Keratinocyte (primary cell): ENCODE results near the gene HPSE2. TPM values are rescaled to one million over a fixed set of nuclear protein-coding genes. Genes with fewer than 3 reads are reported as not detected.

ENCODE experiments used
- DNase-seq: peaks from one replicate; pipeline ENCODE4 v3.0.0-alpha.2; 2011; ENCODE audit warnings: low read depth, missing footprints, low spot score
- FAIRE-seq: peaks from 2 replicates; lab custom pipeline; 2011; peaks lifted over from hg19 to GRCh38; lab: Jason Lieb, UNC
- H2AFZ ChIP-seq: 2 replicates; pipeline ENCODE4 v1.6.0; 2012; ENCODE audit warnings: low read length, control low read depth, inconsistent platforms; ENCODE audit not compliant: control insufficient read depth
- H3K27ac ChIP-seq: 2 replicates; pipeline ENCODE4 v1.5.1; 2011; ENCODE audit warnings: low read length; ENCODE audit not compliant: control insufficient read depth, insufficient read depth
- H3K27me3 ChIP-seq: 3 replicates; pipeline ENCODE4 v1.6.0; 2011; ENCODE audit warnings: low read length; ENCODE audit not compliant: control insufficient read depth, insufficient read depth; ENCODE audit errors: extremely low read depth
- H3K36me3 ChIP-seq, 2 experiments: 2 replicates in 1 of 2; 3 replicates in 1 of 2; pipeline ENCODE4 v1.5.1; 2011; ENCODE audit warnings: low read length in 2 of 2, mild to moderate bottlenecking in 1 of 2; ENCODE audit not compliant: control insufficient read depth in 2 of 2, insufficient read depth in 2 of 2; ENCODE audit errors: extremely low read depth in 1 of 2
- H3K4me1 ChIP-seq: 3 replicates; pipeline ENCODE4 v1.5.1; 2011; ENCODE audit warnings: low read length; ENCODE audit not compliant: control insufficient read depth, insufficient read depth; ENCODE audit errors: extremely low read depth
- H3K4me2 ChIP-seq: 3 replicates; pipeline ENCODE4 v1.6.0; 2011; ENCODE audit warnings: low read depth, low read length; ENCODE audit not compliant: control insufficient read depth, insufficient read depth; ENCODE audit errors: extremely low read depth
- H3K4me3 ChIP-seq, 3 experiments: fragments of 200-600 bp in 1 of 3; sonication (generic) in 1 of 3; 2 replicates in 2 of 3; 3 replicates in 1 of 3; pipeline ENCODE4 v1.5.1; 2011 to 2016; ENCODE audit warnings: low read length in 3 of 3, mild to moderate bottlenecking in 3 of 3, control low read depth in 2 of 3, inconsistent platforms in 1 of 3, low read depth in 1 of 3, mixed read lengths in 1 of 3, mixed run types in 1 of 3, moderate library complexity in 1 of 3; ENCODE audit not compliant: control insufficient read depth in 2 of 3, insufficient read depth in 2 of 3; ENCODE audit errors: extremely low read depth in 1 of 3
- H3K79me2 ChIP-seq: 2 replicates; pipeline ENCODE4 v1.6.0; 2012; ENCODE audit warnings: low read length; ENCODE audit not compliant: control insufficient read depth, insufficient read depth
- H3K9ac ChIP-seq: 3 replicates; pipeline ENCODE4 v1.6.0; 2011; ENCODE audit warnings: low read length; ENCODE audit not compliant: control insufficient read depth, insufficient read depth; ENCODE audit errors: extremely low read depth
- H3K9me1 ChIP-seq: 3 replicates; pipeline ENCODE4 v1.6.0; 2011; ENCODE audit warnings: low read length; ENCODE audit not compliant: control insufficient read depth, insufficient read depth; ENCODE audit errors: extremely low read depth
- H3K9me3 ChIP-seq: 2 replicates; pipeline ENCODE4 v1.5.1; 2012; ENCODE audit warnings: low read depth, low read length; ENCODE audit not compliant: control insufficient read depth
- H4K20me1 ChIP-seq: 3 replicates; pipeline ENCODE4 v1.6.0; 2011; ENCODE audit warnings: low read length; ENCODE audit not compliant: control insufficient read depth, insufficient read depth; ENCODE audit errors: extremely low read depth
- CTCF ChIP-seq, 3 experiments: IDR thresholded peaks in 1 of 3; conservative IDR thresholded peaks in 1 of 3; optimal IDR thresholded peaks in 1 of 3; 2 replicates in 2 of 3; 3 replicates in 1 of 3; pipeline versions ENCODE3 to v1.5.1; 2011; ENCODE audit warnings: low read length in 3 of 3, mild to moderate bottlenecking in 3 of 3, moderate library complexity in 2 of 3, control low read depth in 1 of 3, inconsistent platforms in 1 of 3; ENCODE audit not compliant: insufficient read depth in 2 of 3; ENCODE audit errors: extremely low read depth in 1 of 3
- EZH2 ChIP-seq: IDR thresholded peaks from one replicate; pipeline ENCODE4 v1.6.1; 2012; ENCODE audit warnings: inconsistent platforms, mild to moderate bottlenecking, low read length, moderate library complexity
- dilution Hi-C: fragments of 300-500 bp; cut with MboI; formaldehyde crosslinking; loops from one replicate; pipeline ENCODE4 v1.7.0; 2020; ENCODE audit warnings: low sequenced_read_pairs; ENCODE audit not compliant: extremely low pct_ligation_motif_present
- polyA plus RNA-seq, 5 experiments: library from polyadenylated mRNA; depleted of rRNA in 3 of 5; stranded (reverse) in 3 of 5; stranded (forward) in 1 of 5; unstranded in 1 of 5; fragments of >200 nt; gene quantifications; 1 replicate in 1 of 5; 2 replicates in 3 of 5; 3 replicates in 1 of 5; pipeline versions ENCODE4 v1.2.1 to v1.2.3, GENCODE V29; 2011 to 2012; ENCODE audit warnings: missing spikeins in 2 of 5, low read depth in 1 of 5, low replicate concordance in 1 of 5

The HPSE2 gene
- polyA plus RNA-seq, 1 donor (not counting 4 experiments of a cell fraction or from before 2014, with no cell fraction given) = 0.01 TPM

- Histone ChIP-seq H4K20me1 (no peaks in the 10 kb centered on the region), H2AFZ (no peak overlapping the region), H3K79me2 (no peaks in the 10 kb centered on the region), H3K27me3 (no peaks in the 10 kb centered on the region), H3K9ac (no peak overlapping the region), H3K4me3 (no peak overlapping the region), H3K27ac (no peak overlapping the region), H3K4me2 (no peak overlapping the region), H3K9me3 (no peaks in the 10 kb centered on the region), H3K9me1 (no peaks in the 10 kb centered on the region), H3K4me1 (no peaks in the 10 kb centered on the region), H3K36me3 (no peaks in the 10 kb centered on the region)
- dilution Hi-C loops = no loop called here
- no peak for DNase-seq
- no peak for FAIRE-seq
- TF ChIP-seq CTCF (optimal IDR thresholded peaks at IDR 0.05 in 1 of 3, IDR thresholded peaks at IDR 0.05 in 1 of 3, conservative IDR thresholded peaks at IDR 0.05 in 1 of 3; ENCODE audit: extremely low read depth in 1 of 3, insufficient read depth in 2 of 3, low read length in 3 of 3) (no peak), EZH2 (no peak)
Measured at GRCh38 chr10:98470850-98471249, 764.8 kb downstream of the HPSE2 start.

GRCh38 chr10:98469001-98469931 lies 766.4 kb downstream of the HPSE2 start:
- Histone ChIP-seq H3K9ac (no peak overlapping the region), H3K4me3 (no peak overlapping the region), H3K4me2 (no peak overlapping the region), H3K36me3 (no peaks in the 10 kb centered on the region), H3K27me3 (no peaks in the 10 kb centered on the region), H4K20me1 (no peaks in the 10 kb centered on the region), H2AFZ (no peak overlapping the region), H3K27ac (no peak overlapping the region), H3K4me1 (no peaks in the 10 kb centered on the region), H3K79me2 (no peaks in the 10 kb centered on the region), H3K9me1 (no peaks in the 10 kb centered on the region), H3K9me3 (no peaks in the 10 kb centered on the region)
- TF ChIP-seq CTCF (optimal IDR thresholded peaks at IDR 0.05 in 1 of 3, IDR thresholded peaks at IDR 0.05 in 1 of 3, conservative IDR thresholded peaks at IDR 0.05 in 1 of 3; ENCODE audit: extremely low read depth in 1 of 3, insufficient read depth in 2 of 3, low read length in 3 of 3) (no peak), EZH2 (no peak)
- DNase-seq = no peak
- FAIRE-seq = no peak
- dilution Hi-C loops = no loop called here
